HG03457 (cell line): ENCODE measurements around the gene REEP1.
"Not testable (repeated sequence)": the region's sequence is repeated elsewhere in the genome, so short reads cannot be mapped to it uniquely, and the experiment has no call there.

ENCODE experiments used
- ATAC-seq: cut with Tn5 transposase; IDR thresholded peaks from one replicate; pipeline ENCODE4 v1.9.1; 2021; ENCODE audit warnings: moderate number of reproducible peaks; ENCODE audit not compliant: unreplicated experiment

The REEP1 gene

GRCh38 chr2:86202336-86202692, 135.1 kb downstream of the REEP1 start:
- no peak for ATAC-seq

- ATAC-seq = no peak
These were observed 135.6 kb downstream of the REEP1 start for GRCh38 chr2:86201671-86202335.

GRCh38 chr2:86200564-86200963, 136.9 kb downstream of the REEP1 start:
- ATAC-seq = not testable (repeated sequence)

GRCh38 chr2:86199834-86200177, 137.6 kb downstream of the REEP1 start:
- no peak for ATAC-seq

- ATAC-seq = no peak
These were observed 141.5 kb downstream of the REEP1 start for GRCh38 chr2:86195808-86196387.

GRCh38 chr2:86195055-86195807, 142.2 kb downstream of the REEP1 start, which contains the start of gene IMMT:
TSS of gene IMMT (minus strand) at chr2:86195462. CDS start at chr2:86195382, 80 bp downstream.
- peak; percentile 77 for ATAC-seq

GRCh38 chr2:86194751-86195054, 142.7 kb downstream of the REEP1 start:
- ATAC-seq = no peak

GRCh38 chr2:86193901-86194567, 143.4 kb downstream of the REEP1 start:
- ATAC-seq = no peak

- no peak for ATAC-seq
These were observed 147.5 kb downstream of the REEP1 start for GRCh38 chr2:86189782-86190416.

- ATAC-seq = no peak
These were observed 151.0 kb downstream of the REEP1 start for GRCh38 chr2:86186431-86186830.

- ATAC-seq = no peak
These were observed 151.8 kb downstream of the REEP1 start for GRCh38 chr2:86185517-86186212.

GRCh38 chr2:86176597-86176996, 160.8 kb downstream of the REEP1 start:
- no peak for ATAC-seq

- no peak for ATAC-seq
These were observed 161.6 kb downstream of the REEP1 start for GRCh38 chr2:86175828-86176227.

GRCh38 chr2:86174445-86174844, 163.0 kb downstream of the REEP1 start:
- ATAC-seq = no peak

- ATAC-seq = no peak
These were observed 164.8 kb downstream of the REEP1 start for GRCh38 chr2:86172610-86173009.

- ATAC-seq = no peak
These were observed 166.1 kb downstream of the REEP1 start for GRCh38 chr2:86171295-86171694.

- ATAC-seq = no peak
These were observed 167.0 kb downstream of the REEP1 start for GRCh38 chr2:86170449-86170848.
